SJCRH30 (cell line): ENCODE data around the gene C1RL. TPM values are rescaled to one million over a fixed set of nuclear protein-coding genes. Genes with fewer than 3 reads are reported as not detected.

Source experiments
- total RNA-seq: library from RNA; depleted of rRNA; stranded (reverse); fragments of >200 nt; shearing (Covaris generic); gene quantifications from 2 replicates; pipeline ENCODE4 v1.2.3, GENCODE V29; 2014; rRNA removed

Gene C1RL
- total RNA-seq, 1 experiment from 2014 or later: 4.7 TPM

Other genes with a start within 250 kb of the C1RL start
- 1,296 and 1,386 TPM in 2 replicates for gene TPI1, start 241.7 kb downstream of the C1RL start, total RNA-seq
- 2.6 and 3.7 TPM in 2 replicates for gene SPSB2, start 235.9 kb downstream of the C1RL start, total RNA-seq
- 3.6 and 3.8 TPM in 2 replicates for gene LRRC23, start 204.4 kb downstream of the C1RL start, total RNA-seq
- gene ENO2, start 194.6 kb downstream of the C1RL start, total RNA-seq: 1.8 and 2.1 TPM in 2 replicates
- 13.2 and 14.2 TPM in 2 replicates for gene ATN1, start 181.3 kb downstream of the C1RL start, total RNA-seq
- not detected in 2 replicates for gene RNU7-1, start 165.4 kb downstream of the C1RL start, total RNA-seq
- gene C12orf57, start 165.2 kb downstream of the C1RL start, total RNA-seq: 193 and 245 TPM in 2 replicates
- 0.18 and 0.38 TPM in 2 replicates for gene PTPN6, start 157.9 kb downstream of the C1RL start, total RNA-seq
- 310 and 322 TPM in 2 replicates for gene PHB2, start 138.6 kb downstream of the C1RL start, total RNA-seq
- 54.9 and 57.7 TPM in 2 replicates for gene EMG1, start 138.3 kb downstream of the C1RL start, total RNA-seq
- gene LPCAT3, start 90.7 kb downstream of the C1RL start, total RNA-seq: 19.6 and 19.9 TPM in 2 replicates
- 0.61 TPM in 1 of 2 replicates, not detected in the other for gene C1S, start 48.5 kb downstream of the C1RL start, total RNA-seq
- 1.5 and 3.4 TPM in 2 replicates for gene C1R, start 16.8 kb downstream of the C1RL start, total RNA-seq
- gene RBP5, start 19.7 kb upstream of the C1RL start, total RNA-seq: not detected in 2 replicates
- gene CLSTN3, start 21.2 kb upstream of the C1RL start, total RNA-seq: 6.5 and 6.9 TPM in 2 replicates
- gene PEX5, start 80.5 kb upstream of the C1RL start, total RNA-seq: 27.4 and 29.7 TPM in 2 replicates
- not detected in 2 replicates for gene ACSM4, start 194.9 kb upstream of the C1RL start, total RNA-seq